GM10248 (cell line): Measurements from ENCODE around the gene MPDU1.

Experiments used
- CTCF ChIA-PET: fragments of 300-600 bp; sonication (Branson Sonifier 250); formaldehyde crosslinking; extraction: SDS; loops from one replicate; lab custom pipeline; 2021; ENCODE audit warnings: antibody characterized with exemption; lab: Yijun Ruan, JAX
- POLR2A ChIA-PET: fragments of 350-650 bp; sonication (Branson Sonifier 250); formaldehyde crosslinking; extraction: SDS; loops from one replicate; lab custom pipeline; 2020; ENCODE audit warnings: antibody characterized with exemption; lab: Yijun Ruan, JAX
- DNase-seq: peaks from one replicate; pipeline ENCODE4 v3.0.0; 2012; ENCODE audit errors: extremely low spot score
- TF ChIP-seq, protein P1 (sequence below): IDR thresholded peaks from 2 replicates; pipeline ENCODE4 v1.5.1; 2012; ENCODE audit warnings: mild to moderate bottlenecking, low read depth; ENCODE audit errors: extremely low read depth, missing control alignments, control extremely low read depth

MPDU1 gene

DNA sequence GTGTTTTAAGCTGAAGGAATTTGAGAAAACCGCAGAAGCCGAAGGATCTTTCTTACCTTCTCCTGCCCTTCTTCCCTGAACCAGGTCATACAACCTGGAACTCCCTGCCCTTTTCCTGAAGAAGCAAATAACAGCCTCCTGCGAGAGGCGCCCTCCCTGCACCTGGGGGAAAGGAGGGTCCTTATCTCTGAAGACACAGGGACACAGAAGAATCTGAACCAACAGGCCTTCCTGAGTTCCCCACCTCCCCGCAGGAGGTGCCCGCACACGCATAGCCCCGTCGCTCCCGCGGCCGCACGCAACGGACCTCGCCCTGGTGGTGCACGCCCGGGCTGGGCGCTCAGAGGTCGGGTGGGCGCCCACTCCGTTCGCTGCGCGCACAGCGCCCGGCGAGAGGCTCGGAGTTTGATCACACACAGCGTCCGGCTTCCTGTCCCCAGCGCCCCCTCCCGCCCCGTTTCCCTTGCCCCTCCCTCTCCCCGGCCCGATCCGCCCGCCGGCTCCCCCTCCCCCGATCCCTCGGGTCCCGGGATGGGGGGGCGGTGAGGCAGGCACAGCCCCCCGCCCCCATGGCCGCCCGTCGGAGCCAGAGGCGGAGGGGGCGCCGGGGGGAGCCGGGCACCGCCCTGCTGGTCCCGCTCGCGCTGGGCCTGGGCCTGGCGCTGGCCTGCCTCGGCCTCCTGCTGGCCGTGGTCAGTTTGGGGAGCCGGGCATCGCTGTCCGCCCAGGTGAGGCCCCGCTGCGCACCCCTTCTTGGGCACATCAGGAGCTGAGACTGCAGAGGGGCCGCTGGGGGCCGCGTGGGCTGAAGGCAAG lies 34.9 kb upstream of the MPDU1 start, which contains the start of gene TNFSF12:
TSS of gene TNFSF12 (plus strand) at position 474 of the 816 bp plus-strand sequence. CDS start at position 570, 96 bp downstream.
- ChIA-PET POLR2A (no interaction called here), CTCF (interaction anchor here (0.8 to 4.8 kb wide), 6 partner anchors 9 to 186 kb away, joined by 3 to 43 read pairs (median 3); partner anchors contain the start of gene TNFSF13)
- peak; percentile 76 for DNase-seq
- TF ChIP-seq, protein P1, sequence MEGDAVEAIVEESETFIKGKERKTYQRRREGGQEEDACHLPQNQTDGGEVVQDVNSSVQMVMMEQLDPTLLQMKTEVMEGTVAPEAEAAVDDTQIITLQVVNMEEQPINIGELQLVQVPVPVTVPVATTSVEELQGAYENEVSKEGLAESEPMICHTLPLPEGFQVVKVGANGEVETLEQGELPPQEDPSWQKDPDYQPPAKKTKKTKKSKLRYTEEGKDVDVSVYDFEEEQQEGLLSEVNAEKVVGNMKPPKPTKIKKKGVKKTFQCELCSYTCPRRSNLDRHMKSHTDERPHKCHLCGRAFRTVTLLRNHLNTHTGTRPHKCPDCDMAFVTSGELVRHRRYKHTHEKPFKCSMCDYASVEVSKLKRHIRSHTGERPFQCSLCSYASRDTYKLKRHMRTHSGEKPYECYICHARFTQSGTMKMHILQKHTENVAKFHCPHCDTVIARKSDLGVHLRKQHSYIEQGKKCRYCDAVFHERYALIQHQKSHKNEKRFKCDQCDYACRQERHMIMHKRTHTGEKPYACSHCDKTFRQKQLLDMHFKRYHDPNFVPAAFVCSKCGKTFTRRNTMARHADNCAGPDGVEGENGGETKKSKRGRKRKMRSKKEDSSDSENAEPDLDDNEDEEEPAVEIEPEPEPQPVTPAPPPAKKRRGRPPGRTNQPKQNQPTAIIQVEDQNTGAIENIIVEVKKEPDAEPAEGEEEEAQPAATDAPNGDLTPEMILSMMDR, result no peak

GRCh38 chr17:7549401-7550055 lies 34.1 kb upstream of the MPDU1 start:
- no peak for DNase-seq
- ChIA-PET POLR2A (no interaction called here), CTCF (interaction anchor here (0.7 to 4.8 kb wide), 6 partner anchors 9 to 253 kb away, joined by 3 to 43 read pairs (median 3); partner anchors contain the start of gene TNFSF13)
- TF ChIP-seq, protein P1, result no peak

- TF ChIP-seq, protein P1, result no peak
- ChIA-PET POLR2A (no interaction called here), CTCF (interaction anchor here (0.7 to 4.8 kb wide), 5 partner anchors 8 to 254 kb away, joined by 3 to 43 read pairs (median 3); partner anchors contain the start of gene TNFSF13)
- DNase-seq, result no peak
Observed at GRCh38 chr17:7550344-7550743, 33.3 kb upstream of the MPDU1 start.

- TF ChIP-seq, protein P1, result no peak
- POLR2A ChIA-PET, result no interaction called here
- DNase-seq, result no peak
- CTCF ChIA-PET, result interaction anchor here (1.8 to 1.9 kb wide), 2 partner anchors 9 to 36 kb away, joined by 8 to 16 read pairs; partner anchors contain the start of gene SENP3
Observed at GRCh38 chr17:7551396-7551795, 32.3 kb upstream of the MPDU1 start.

- peak; percentile 73 for DNase-seq
- POLR2A ChIA-PET, result interaction anchor here (0.7 kb wide), 1 partner anchor 22 kb away, joined by 6 read pairs; no protein-coding TSS in a partner anchor
- TF ChIP-seq, protein P1, result no peak
- CTCF ChIA-PET, result interaction anchor here (0.8 to 1.9 kb wide), 4 partner anchors 8 to 37 kb away, joined by 3 to 16 read pairs (median 6); partner anchors contain the start of gene SENP3
Observed at GRCh38 chr17:7552621-7553051, 31.0 kb upstream of the MPDU1 start.

DNA sequence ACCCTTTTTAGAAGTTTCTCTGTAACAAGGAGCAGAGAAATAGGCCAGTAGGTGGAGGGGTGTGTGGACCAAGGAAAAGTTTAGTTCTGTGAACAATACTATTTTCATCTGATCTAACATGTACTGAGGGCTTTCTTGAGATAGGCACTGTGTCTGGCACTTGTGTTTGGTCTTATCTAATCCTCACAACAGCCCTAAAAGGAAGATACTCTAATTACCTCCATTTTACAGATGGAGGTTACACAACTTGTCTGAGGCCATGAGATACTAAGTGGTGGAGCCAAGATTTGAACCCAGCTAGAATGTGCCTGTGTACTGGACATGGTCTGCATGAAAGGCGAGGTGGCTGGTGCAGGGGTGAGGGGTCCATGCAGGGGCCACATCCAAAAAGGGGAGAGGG lies 30.3 kb upstream of the MPDU1 start:
- CTCF ChIA-PET, result interaction anchor here (0.8 to 1.8 kb wide), 3 partner anchors 7 to 36 kb away, joined by 3 to 16 read pairs (median 3); partner anchors contain the start of gene SENP3
- POLR2A ChIA-PET, result interaction anchor here (0.7 kb wide), 1 partner anchor 21 kb away, joined by 6 read pairs; no protein-coding TSS in a partner anchor
- DNase-seq, result no peak
- TF ChIP-seq, protein P1, result no peak
